Measurements from ENCODE around the gene GTSE1. TPM values are rescaled to one million over a fixed set of nuclear protein-coding genes. Genes with fewer than 3 reads are reported as not detected.

GTSE1 gene
- total and polyA plus RNA-seq, 2 of the 13 experiments (the other 11 are each of a cell fraction or from before 2014, with no cell fraction given), result 10.7 to 13.5 TPM

- TF ChIP-seq SOX13 (IDR thresholded peaks at IDR 0.05) (no peak), SOX13 (CRISPR knock-in tag; conservative IDR thresholded peaks at IDR 0.05 in 1 of 2, IDR thresholded peaks at IDR 0.05 in 1 of 2) (no peak), ARID3A (IDR thresholded peaks at IDR 0.05; ENCODE audit: low read depth, low read length) (no peak), PCBP2 (optimal IDR thresholded peaks at IDR 0.05; ENCODE audit: low read depth, low read length, poor library complexity, severe bottlenecking) (no peak), MYNN (CRISPR knock-in tag; IDR thresholded peaks at IDR 0.05; ENCODE audit: low read depth) (no peak), DNMT3B (CRISPR knock-in tag; conservative IDR thresholded peaks at IDR 0.05) (no peak), ZNF468 (CRISPR knock-in tag; IDR thresholded peaks at IDR 0.05) (no peak), PITX1 (CRISPR knock-in tag; IDR thresholded peaks at IDR 0.05) (no peak), ZNF138 (CRISPR knock-in tag; IDR thresholded peaks at IDR 0.05; ENCODE audit: low read depth) (no peak), KAT2B (IDR thresholded peaks at IDR 0.05; ENCODE audit: borderline replicate concordance, low read depth, low read length) (no peak), NR3C1 (CRISPR knock-in tag; IDR thresholded peaks at IDR 0.05) (no peak), HNF4A (CRISPR knock-in tag; IDR thresholded peaks at IDR 0.05) (0 out of 2 replicates have a peak, but pooled peaks have one; percentile 12), DRAP1 (CRISPR knock-in tag; IDR thresholded peaks at IDR 0.05) (no peak), HDAC1 (CRISPR knock-in tag; IDR thresholded peaks at IDR 0.05) (no peak), ZNF639 (CRISPR knock-in tag; conservative IDR thresholded peaks at IDR 0.05) (no peak), ZBED4 (CRISPR knock-in tag; IDR thresholded peaks at IDR 0.05; ENCODE audit: borderline replicate concordance) (no peak), THAP7 (CRISPR knock-in tag; IDR thresholded peaks at IDR 0.05) (no peak), ESRRA (CRISPR knock-in tag; IDR thresholded peaks at IDR 0.05; ENCODE audit: low read depth) (no peak), SP4 (CRISPR knock-in tag; IDR thresholded peaks at IDR 0.05) (no peak)
- TF ChIP-seq, protein P1, sequence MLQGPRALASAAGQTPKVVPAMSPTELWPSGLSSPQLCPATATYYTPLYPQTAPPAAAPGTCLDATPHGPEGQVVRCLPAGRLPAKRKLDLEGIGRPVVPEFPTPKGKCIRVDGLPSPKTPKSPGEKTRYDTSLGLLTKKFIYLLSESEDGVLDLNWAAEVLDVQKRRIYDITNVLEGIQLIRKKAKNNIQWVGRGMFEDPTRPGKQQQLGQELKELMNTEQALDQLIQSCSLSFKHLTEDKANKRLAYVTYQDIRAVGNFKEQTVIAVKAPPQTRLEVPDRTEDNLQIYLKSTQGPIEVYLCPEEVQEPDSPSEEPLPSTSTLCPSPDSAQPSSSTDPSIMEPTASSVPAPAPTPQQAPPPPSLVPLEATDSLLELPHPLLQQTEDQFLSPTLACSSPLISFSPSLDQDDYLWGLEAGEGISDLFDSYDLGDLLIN (CRISPR knock-in tag; IDR thresholded peaks at IDR 0.05; ENCODE audit: borderline replicate concordance), result no peak
Measured at GRCh38 chr22:46376908-46377524, 80.3 kb downstream of the GTSE1 start (continued).

All from HepG2 (cell line).